ENCODE results near the gene GHRH.

GRCh38 chr20:37231947-37232630 is 29.5 kb downstream of the GHRH start:
- TF ChIP-seq, protein P1, sequence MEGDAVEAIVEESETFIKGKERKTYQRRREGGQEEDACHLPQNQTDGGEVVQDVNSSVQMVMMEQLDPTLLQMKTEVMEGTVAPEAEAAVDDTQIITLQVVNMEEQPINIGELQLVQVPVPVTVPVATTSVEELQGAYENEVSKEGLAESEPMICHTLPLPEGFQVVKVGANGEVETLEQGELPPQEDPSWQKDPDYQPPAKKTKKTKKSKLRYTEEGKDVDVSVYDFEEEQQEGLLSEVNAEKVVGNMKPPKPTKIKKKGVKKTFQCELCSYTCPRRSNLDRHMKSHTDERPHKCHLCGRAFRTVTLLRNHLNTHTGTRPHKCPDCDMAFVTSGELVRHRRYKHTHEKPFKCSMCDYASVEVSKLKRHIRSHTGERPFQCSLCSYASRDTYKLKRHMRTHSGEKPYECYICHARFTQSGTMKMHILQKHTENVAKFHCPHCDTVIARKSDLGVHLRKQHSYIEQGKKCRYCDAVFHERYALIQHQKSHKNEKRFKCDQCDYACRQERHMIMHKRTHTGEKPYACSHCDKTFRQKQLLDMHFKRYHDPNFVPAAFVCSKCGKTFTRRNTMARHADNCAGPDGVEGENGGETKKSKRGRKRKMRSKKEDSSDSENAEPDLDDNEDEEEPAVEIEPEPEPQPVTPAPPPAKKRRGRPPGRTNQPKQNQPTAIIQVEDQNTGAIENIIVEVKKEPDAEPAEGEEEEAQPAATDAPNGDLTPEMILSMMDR (conservative IDR thresholded peaks at IDR 0.05; ENCODE audit: low read length), result no peak
- no peak for TF ChIP-seq EZH2phosphoT487 (IDR thresholded peaks at IDR 0.05; ENCODE audit: borderline replicate concordance, low read depth, low read length)
